Measurements from ENCODE around the gene ZFP28.
A peak's percentile ranks its signal among the peaks of the same experiment; 100 is the strongest.

ZFP28 gene

GRCh38 chr19:56538761-56539263 is at the start of gene ZFP28:
ZFP28 (plus strand) TSS chr19:56538948; CDS start chr19:56539019, 71 bp downstream.
- peak; percentile 73 to 79 for DNase-seq

GRCh38 chr19:56491399-56491798 is 47.3 kb upstream of the ZFP28 start:
- DNase-seq: no peak

GRCh38 chr19:56504581-56504980 is 34.2 kb upstream of the ZFP28 start:
- no peak for DNase-seq

GRCh38 chr19:56507446-56508289 is 31.1 kb upstream of the ZFP28 start, which contains the start of gene ZNF471:
ZNF471 (plus strand) TSS chr19:56507855; CDS start chr19:56511572, 3,717 bp downstream.
- DNase-seq: peak; percentile 86 to 88

GRCh38 chr19:56508290-56508778 is 30.4 kb upstream of the ZFP28 start:
- DNase-seq: peak in 1 of 2 experiments; percentile 15

GRCh38 chr19:56525214-56525860 is 13.4 kb upstream of the ZFP28 start:
- no peak for DNase-seq

- no peak for DNase-seq
Observed at GRCh38 chr19:56537442-56537841, 1.3 kb upstream of the ZFP28 start.

- DNase-seq: peak; percentile 89 to 92
Observed at GRCh38 chr19:56538254-56538760, 441 bp upstream of the ZFP28 start.

- DNase-seq: no peak
Observed at GRCh38 chr19:56543776-56544175, 5.0 kb downstream of the ZFP28 start.

- DNase-seq: no peak
Observed at GRCh38 chr19:56547535-56547934, 8.8 kb downstream of the ZFP28 start.

- no peak for DNase-seq
Observed at GRCh38 chr19:56554272-56554869, 15.6 kb downstream of the ZFP28 start.

- no peak for DNase-seq
Observed at GRCh38 chr19:56562766-56563165, 24.0 kb downstream of the ZFP28 start.

- DNase-seq: no peak
Observed at GRCh38 chr19:56566904-56567273, 28.1 kb downstream of the ZFP28 start.

GRCh38 chr19:56567274-56568120 is 28.7 kb downstream of the ZFP28 start, which contains the start of gene ZNF470:
ZNF470 (plus strand) TSS chr19:56567468; CDS start chr19:56570312, 2,844 bp downstream.
- peak; percentile 91 to 92 for DNase-seq

GRCh38 chr19:56572589-56572988 is 33.8 kb downstream of the ZFP28 start:
- no peak for DNase-seq

GRCh38 chr19:56573914-56574313 is 35.2 kb downstream of the ZFP28 start:
- DNase-seq: no peak

GRCh38 chr19:56577719-56578602 is 39.2 kb downstream of the ZFP28 start:
- DNase-seq: no peak

- DNase-seq: no peak
Observed at GRCh38 chr19:56594446-56594782, 55.7 kb downstream of the ZFP28 start.

GRCh38 chr19:56594783-56595547 is 56.2 kb downstream of the ZFP28 start, which contains the start of gene ZNF71:
ZNF71 (plus strand) TSS chr19:56595302; CDS start chr19:56601559, 6,257 bp downstream.
- peak; percentile 88 to 92 for DNase-seq

GRCh38 chr19:56595548-56595899 is 56.8 kb downstream of the ZFP28 start:
- DNase-seq: no peak
